Esophagus (tissue), 2 donors: ENCODE data around the gene AARS2. TPM values are rescaled to one million over a fixed set of nuclear protein-coding genes. Genes with fewer than 3 reads are reported as not detected.

Experiments
- H3K27ac ChIP-seq, 2 donors: one replicate each; pipeline ENCODE4 v1.5.1; 2013; ENCODE audit warnings: low read depth in 2 of 2, mild to moderate bottlenecking in 2 of 2, inconsistent platforms in 1 of 2, low read length in 1 of 2, moderate library complexity in 1 of 2
- H3K27me3 ChIP-seq, 2 donors: one replicate each; pipeline ENCODE4 v1.6.1; 2013; ENCODE audit warnings: low read length in 2 of 2, control low read depth in 1 of 2, mild to moderate bottlenecking in 1 of 2; ENCODE audit not compliant: insufficient read depth in 2 of 2, control insufficient read depth in 1 of 2
- H3K36me3 ChIP-seq, 2 donors: one replicate each; pipeline ENCODE4 v1.6.1; 2013; ENCODE audit warnings: low read length in 1 of 2; ENCODE audit not compliant: control insufficient read depth in 2 of 2, insufficient read depth in 2 of 2
- H3K4me1 ChIP-seq, 2 donors: one replicate each; pipeline ENCODE4 v1.6.1; 2013; ENCODE audit warnings: low read length in 1 of 2; ENCODE audit not compliant: control insufficient read depth in 2 of 2, insufficient read depth in 2 of 2
- H3K4me3 ChIP-seq, 2 donors: one replicate each; pipeline ENCODE4 v1.5.1; 2013; ENCODE audit warnings: low read length in 2 of 2, mild to moderate bottlenecking in 2 of 2, low read depth in 1 of 2, moderate library complexity in 1 of 2
- H3K9me3 ChIP-seq, 2 donors: one replicate each; pipeline ENCODE4 v1.6.1; 2013; ENCODE audit warnings: mild to moderate bottlenecking in 2 of 2, low read depth in 1 of 2, low read length in 1 of 2, moderate library complexity in 1 of 2; ENCODE audit not compliant: control insufficient read depth in 2 of 2, insufficient read depth in 1 of 2
- WGBS, 2 donors: extraction: QIAGEN DNeasy Blood & Tissue Kit; methylation state at CpG; one replicate each; pipeline ENCODE4 v1.1.7; 2013; 5-methylcytosine and 5-hydroxymethylcytosine counted together
- polyA plus RNA-seq, 2 donors: library from polyadenylated mRNA; stranded (reverse); fragments of 200-250 nt; gene quantifications; one replicate each; pipeline ENCODE4 v1.2.3, GENCODE V29; 2013
- donor health status: healthy with polysubstance abuse.
- donor health status: Bipolar disorder and iron deficiency.

The AARS2 gene
- polyA plus RNA-seq, 2 donors: 7.0 to 8.5 TPM

DNA sequence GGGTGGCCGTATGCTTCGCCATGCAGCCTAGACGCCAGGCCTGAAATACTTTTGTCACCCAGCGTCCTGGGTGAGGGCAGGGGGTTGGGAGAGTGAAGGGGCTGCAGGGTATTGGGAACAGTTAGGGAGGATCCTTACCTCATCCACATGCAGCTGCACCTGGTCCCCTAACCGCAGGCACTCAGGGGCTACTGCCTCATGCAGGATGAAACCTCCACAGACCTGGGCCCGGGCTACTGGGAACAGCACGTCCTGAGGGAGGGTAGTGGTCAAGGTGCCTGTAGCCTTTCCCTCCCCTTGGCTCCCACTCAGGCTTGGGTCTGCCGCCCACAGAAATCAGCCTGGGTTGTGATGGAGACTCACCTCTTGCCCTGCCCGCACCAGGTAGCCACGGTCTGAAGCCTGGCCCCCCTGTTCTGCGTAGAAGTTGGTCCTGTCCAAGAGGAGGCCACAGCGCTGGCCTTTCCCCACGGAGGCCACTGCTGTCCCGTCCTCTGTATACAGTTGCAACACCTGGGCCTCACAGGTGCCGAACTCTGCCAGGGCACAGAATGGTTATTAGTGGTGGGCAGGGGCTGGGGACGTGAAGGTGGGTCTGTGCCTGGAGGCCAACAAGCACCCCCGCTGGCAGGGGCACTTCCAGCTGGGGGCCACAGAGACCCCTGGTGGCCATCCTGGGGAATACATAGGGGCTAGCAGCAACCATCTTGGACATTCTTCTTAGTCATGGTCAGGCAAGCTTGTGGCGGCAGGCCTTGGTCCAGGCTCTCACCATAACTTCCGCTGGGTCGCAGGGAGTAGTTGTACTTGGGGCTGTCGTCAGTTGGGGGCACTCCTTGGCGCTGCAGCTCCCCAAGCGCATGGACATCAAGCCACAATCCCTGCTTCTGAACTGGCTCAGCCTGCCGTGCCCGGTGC is 8.6 kb downstream of the AARS2 start:
- peaks cover 20 to 79% of the 10 kb centered on the region in 2 donors for H3K36me3 ChIP-seq
- no peaks in the 10 kb centered on the region for H3K27me3 ChIP-seq
- H3K27ac ChIP-seq: no peak overlapping the region
- H3K4me3 ChIP-seq: no peak overlapping the region
- H3K4me1 ChIP-seq: peaks cover 0 to 5% of the 10 kb centered on the region in 2 donors
- H3K9me3 ChIP-seq: no peaks in the 10 kb centered on the region
- whole genome bisulfite sequencing, 2 donors: 85 to 87% methylated on average over 25 of the region's 25 CpGs

GRCh38 chr6:44303842-44304241 is 9.3 kb downstream of the AARS2 start:
- Histone ChIP-seq H3K27me3 (no peaks in the 10 kb centered on the region), H3K4me1 (peaks cover 0 to 2% of the 10 kb centered on the region in 2 donors), H3K36me3 (peaks cover 20 to 72% of the 10 kb centered on the region in 2 donors), H3K9me3 (no peaks in the 10 kb centered on the region), H3K4me3 (no peak overlapping the region), H3K27ac (no peak overlapping the region)
- WGBS, 2 donors: 95 to 98% methylated on average over 6 of the region's 6 CpGs

GRCh38 chr6:44302856-44303255 is 10.3 kb downstream of the AARS2 start:
- no peaks in the 10 kb centered on the region for H3K9me3 ChIP-seq
- H3K27me3 ChIP-seq: no peaks in the 10 kb centered on the region
- no peak overlapping the region for H3K27ac ChIP-seq
- H3K4me3 ChIP-seq: no peak overlapping the region
- peaks cover 0 to 3% of the 10 kb centered on the region in 2 donors for H3K4me1 ChIP-seq
- H3K36me3 ChIP-seq: peaks cover 20 to 70% of the 10 kb centered on the region in 2 donors
- WGBS, 2 donors: 92 to 96% methylated on average over 12 of the region's 12 CpGs

DNA sequence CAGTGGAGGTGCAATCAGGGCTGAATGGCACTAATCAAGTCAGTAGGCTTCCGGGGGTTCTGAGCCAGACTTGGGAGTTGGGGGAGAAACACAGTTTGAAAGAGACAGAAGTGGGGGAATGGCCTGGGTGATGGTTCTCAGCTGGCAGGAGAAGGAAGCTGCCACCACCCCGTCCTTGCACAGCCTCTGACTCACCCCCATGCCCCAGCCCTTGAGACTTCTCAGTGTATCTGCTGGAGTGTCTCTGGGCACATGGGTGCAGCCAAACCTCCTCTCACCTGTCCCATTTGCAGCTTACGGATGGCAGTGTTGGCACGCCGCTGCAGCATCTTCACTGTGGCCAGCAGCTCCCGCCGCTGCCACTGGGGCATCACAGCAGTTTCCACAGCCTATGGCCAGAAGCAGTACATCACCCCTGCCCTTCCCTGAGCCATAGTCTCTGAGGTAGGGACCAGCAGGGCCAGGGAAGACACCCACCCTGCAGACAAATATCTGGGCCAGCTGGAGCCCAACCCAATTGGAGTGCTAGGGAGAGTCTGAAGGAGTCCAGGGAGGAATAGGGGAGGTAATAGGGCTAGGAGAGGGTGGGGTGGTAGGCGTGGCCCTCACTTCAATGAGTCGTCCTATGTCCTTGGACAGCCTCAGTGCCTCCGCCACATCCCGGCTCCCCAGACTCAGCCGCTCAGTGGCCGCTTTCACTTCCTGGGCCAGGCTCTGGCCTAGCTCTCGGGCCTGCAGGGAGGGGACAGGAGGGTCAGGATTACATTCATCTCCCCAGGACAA is 11.2 kb downstream of the AARS2 start:
- 87 to 93% methylated on average over 12 to 14 of the region's 14 CpGs for WGBS, 2 donors
- no peak overlapping the region for H3K4me3 ChIP-seq
- peaks cover 20 to 64% of the 10 kb centered on the region in 2 donors for H3K36me3 ChIP-seq
- H3K9me3 ChIP-seq: no peaks in the 10 kb centered on the region
- peaks cover 9 to 11% of the 10 kb centered on the region in 2 donors for H3K4me1 ChIP-seq
- no peak overlapping the region for H3K27ac ChIP-seq
- peaks cover 0 to 5% of the 10 kb centered on the region in 2 donors for H3K27me3 ChIP-seq

- Histone ChIP-seq H3K36me3 (peaks cover 19 to 57% of the 10 kb centered on the region in 2 donors), H3K27ac (no peak overlapping the region), H3K4me3 (no peak overlapping the region), H3K4me1 (peaks cover 10 to 11% of the 10 kb centered on the region in 2 donors), H3K9me3 (no peaks in the 10 kb centered on the region), H3K27me3 (peaks cover 0 to 7% of the 10 kb centered on the region in 2 donors)
- 91 to 93% methylated on average over 8 of the region's 8 CpGs for WGBS, 2 donors
These were observed 12.0 kb downstream of the AARS2 start for GRCh38 chr6:44301106-44301505.

DNA sequence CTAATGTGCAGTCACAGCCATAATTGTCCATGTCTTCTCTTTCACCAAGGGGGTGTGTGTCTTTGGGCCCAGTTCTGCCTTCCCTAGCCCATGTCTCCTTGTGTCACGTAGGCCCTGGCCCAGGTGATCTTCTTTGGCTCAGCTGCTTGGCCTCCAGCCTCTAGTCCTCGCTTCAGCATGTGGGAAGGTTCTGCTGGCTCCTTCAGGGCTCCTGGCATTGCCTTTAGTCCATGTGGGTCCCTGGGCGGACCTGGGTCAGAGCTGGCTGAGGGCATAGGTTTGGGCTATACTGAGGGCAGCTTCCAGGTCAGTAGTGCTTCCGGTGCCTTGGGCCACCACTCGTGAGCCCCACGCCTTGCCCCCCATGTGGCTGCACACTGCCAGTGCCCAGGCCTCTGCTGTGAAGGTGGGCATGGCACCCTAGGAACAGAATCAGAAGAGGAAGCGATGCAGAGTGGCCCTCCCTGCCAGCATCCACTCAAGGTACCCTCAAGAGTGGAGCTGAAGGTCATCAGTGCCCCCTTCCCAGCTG is 12.8 kb downstream of the AARS2 start:
- H3K36me3 ChIP-seq: peaks cover 15 to 50% of the 10 kb centered on the region in 2 donors

DNA sequence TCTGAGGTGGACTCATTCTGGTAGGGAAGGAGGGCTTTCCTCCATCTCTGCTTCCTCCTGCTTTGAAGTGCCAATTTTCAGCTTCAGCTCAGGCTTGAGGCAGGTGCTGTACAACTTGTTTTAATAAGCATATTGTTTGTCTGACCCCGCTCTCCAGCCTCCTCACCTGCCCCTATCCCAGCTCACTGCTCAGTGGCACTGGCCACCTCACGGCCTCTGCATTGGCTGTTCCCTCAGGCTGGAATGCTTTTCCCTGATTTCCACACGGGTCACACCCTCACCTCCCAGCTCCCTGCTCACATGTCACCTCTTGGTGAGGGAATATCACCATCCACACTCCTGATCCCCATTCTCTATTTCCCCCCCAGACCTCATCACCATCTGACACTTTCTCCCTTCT is 14.3 kb downstream of the AARS2 start:
- Histone ChIP-seq H3K4me3 (no peak overlapping the region), H3K4me1 (peaks cover 11 to 13% of the 10 kb centered on the region in 2 donors), H3K27ac (no peak overlapping the region), H3K9me3 (no peaks in the 10 kb centered on the region), H3K36me3 (peaks cover 15 to 36% of the 10 kb centered on the region in 2 donors), H3K27me3 (peaks cover 0 to 11% of the 10 kb centered on the region in 2 donors)
- 80 to 86% methylated on average over 3 of the region's 3 CpGs for WGBS, 2 donors

More for the DNA sequence above, 12.8 kb downstream of the AARS2 start:
- 85 to 88% methylated on average over 7 of the region's 7 CpGs for WGBS, 2 donors
- Histone ChIP-seq H3K27ac (no peak overlapping the region), H3K27me3 (peaks cover 0 to 8% of the 10 kb centered on the region in 2 donors), H3K9me3 (no peaks in the 10 kb centered on the region), H3K4me1 (peaks cover 10 to 11% of the 10 kb centered on the region in 2 donors), H3K4me3 (no peak overlapping the region)

- Histone ChIP-seq H3K27me3 (peaks cover 0 to 11% of the 10 kb centered on the region in 2 donors), H3K9me3 (no peaks in the 10 kb centered on the region), H3K36me3 (peaks cover 15 to 30% of the 10 kb centered on the region in 2 donors), H3K4me3 (peak overlapping the region in 1 of 2 donors; percentile 43), H3K27ac (no peak overlapping the region), H3K4me1 (peaks cover 11 to 13% of the 10 kb centered on the region in 2 donors)
- WGBS, 2 donors: 37 to 39% methylated on average over 20 of the region's 20 CpGs
These were observed 14.9 kb downstream of the AARS2 start for GRCh38 chr6:44298055-44298803.
